ENCODE data around the gene ZNF319. TPM values are rescaled to one million over a fixed set of nuclear protein-coding genes. Genes with fewer than 3 reads are reported as not detected.

Gene ZNF319
- total and polyA plus RNA-seq, 2 of the 13 experiments (the other 11 are each of a cell fraction or from before 2014, with no cell fraction given), result 2.4 to 3.6 TPM

- TF ChIP-seq ZNF572 (CRISPR knock-in tag; IDR thresholded peaks at IDR 0.05), result 0 out of 2 replicates have a peak, but pooled peaks have one; percentile 51
- TF ChIP-seq, protein P1, sequence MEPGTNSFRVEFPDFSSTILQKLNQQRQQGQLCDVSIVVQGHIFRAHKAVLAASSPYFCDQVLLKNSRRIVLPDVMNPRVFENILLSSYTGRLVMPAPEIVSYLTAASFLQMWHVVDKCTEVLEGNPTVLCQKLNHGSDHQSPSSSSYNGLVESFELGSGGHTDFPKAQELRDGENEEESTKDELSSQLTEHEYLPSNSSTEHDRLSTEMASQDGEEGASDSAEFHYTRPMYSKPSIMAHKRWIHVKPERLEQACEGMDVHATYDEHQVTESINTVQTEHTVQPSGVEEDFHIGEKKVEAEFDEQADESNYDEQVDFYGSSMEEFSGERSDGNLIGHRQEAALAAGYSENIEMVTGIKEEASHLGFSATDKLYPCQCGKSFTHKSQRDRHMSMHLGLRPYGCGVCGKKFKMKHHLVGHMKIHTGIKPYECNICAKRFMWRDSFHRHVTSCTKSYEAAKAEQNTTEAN (CRISPR knock-in tag; conservative IDR thresholded peaks at IDR 0.05), result no peak
- TF ChIP-seq ERF (CRISPR knock-in tag; IDR thresholded peaks at IDR 0.05), result no peak
- TF ChIP-seq RXRA (CRISPR knock-in tag; IDR thresholded peaks at IDR 0.05), result no peak
- no peak for TF ChIP-seq PRMT3 (CRISPR knock-in tag; IDR thresholded peaks at IDR 0.05; ENCODE audit: borderline replicate concordance, low read depth)
- no peak for TF ChIP-seq ZNF264 (CRISPR knock-in tag; IDR thresholded peaks at IDR 0.05)
- no peak for TF ChIP-seq ZNF292 (CRISPR knock-in tag; IDR thresholded peaks at IDR 0.05; ENCODE audit: borderline replicate concordance, low read depth)
- TF ChIP-seq TSC22D2 (CRISPR knock-in tag; IDR thresholded peaks at IDR 0.05; ENCODE audit: borderline replicate concordance), result no peak
- TF ChIP-seq JUN (CRISPR knock-in tag; IDR thresholded peaks at IDR 0.05), result no peak
- TF ChIP-seq SETDB1 (CRISPR knock-in tag; IDR thresholded peaks at IDR 0.05; ENCODE audit: borderline replicate concordance), result no peak
- TF ChIP-seq ZNF687 (CRISPR knock-in tag; IDR thresholded peaks at IDR 0.05), result 0 out of 2 replicates have a peak, but pooled peaks have one; percentile 5
- TF ChIP-seq, protein P2, sequence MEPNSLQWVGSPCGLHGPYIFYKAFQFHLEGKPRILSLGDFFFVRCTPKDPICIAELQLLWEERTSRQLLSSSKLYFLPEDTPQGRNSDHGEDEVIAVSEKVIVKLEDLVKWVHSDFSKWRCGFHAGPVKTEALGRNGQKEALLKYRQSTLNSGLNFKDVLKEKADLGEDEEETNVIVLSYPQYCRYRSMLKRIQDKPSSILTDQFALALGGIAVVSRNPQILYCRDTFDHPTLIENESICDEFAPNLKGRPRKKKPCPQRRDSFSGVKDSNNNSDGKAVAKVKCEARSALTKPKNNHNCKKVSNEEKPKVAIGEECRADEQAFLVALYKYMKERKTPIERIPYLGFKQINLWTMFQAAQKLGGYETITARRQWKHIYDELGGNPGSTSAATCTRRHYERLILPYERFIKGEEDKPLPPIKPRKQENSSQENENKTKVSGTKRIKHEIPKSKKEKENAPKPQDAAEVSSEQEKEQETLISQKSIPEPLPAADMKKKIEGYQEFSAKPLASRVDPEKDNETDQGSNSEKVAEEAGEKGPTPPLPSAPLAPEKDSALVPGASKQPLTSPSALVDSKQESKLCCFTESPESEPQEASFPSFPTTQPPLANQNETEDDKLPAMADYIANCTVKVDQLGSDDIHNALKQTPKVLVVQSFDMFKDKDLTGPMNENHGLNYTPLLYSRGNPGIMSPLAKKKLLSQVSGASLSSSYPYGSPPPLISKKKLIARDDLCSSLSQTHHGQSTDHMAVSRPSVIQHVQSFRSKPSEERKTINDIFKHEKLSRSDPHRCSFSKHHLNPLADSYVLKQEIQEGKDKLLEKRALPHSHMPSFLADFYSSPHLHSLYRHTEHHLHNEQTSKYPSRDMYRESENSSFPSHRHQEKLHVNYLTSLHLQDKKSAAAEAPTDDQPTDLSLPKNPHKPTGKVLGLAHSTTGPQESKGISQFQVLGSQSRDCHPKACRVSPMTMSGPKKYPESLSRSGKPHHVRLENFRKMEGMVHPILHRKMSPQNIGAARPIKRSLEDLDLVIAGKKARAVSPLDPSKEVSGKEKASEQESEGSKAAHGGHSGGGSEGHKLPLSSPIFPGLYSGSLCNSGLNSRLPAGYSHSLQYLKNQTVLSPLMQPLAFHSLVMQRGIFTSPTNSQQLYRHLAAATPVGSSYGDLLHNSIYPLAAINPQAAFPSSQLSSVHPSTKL (CRISPR knock-in tag; IDR thresholded peaks at IDR 0.05), result 0 out of 2 replicates have a peak, but pooled peaks have one; percentile 19
- TF ChIP-seq JARID2 (CRISPR knock-in tag; IDR thresholded peaks at IDR 0.05; ENCODE audit: insufficient replicate concordance), result peak; percentile 44
- TF ChIP-seq ZNF577 (CRISPR knock-in tag; IDR thresholded peaks at IDR 0.05; ENCODE audit: borderline replicate concordance, low read depth), result no peak
- no peak for TF ChIP-seq RBM22 (optimal IDR thresholded peaks at IDR 0.05; ENCODE audit: low read length)
- no peak for TF ChIP-seq JUNB (CRISPR knock-in tag; IDR thresholded peaks at IDR 0.05; ENCODE audit: borderline replicate concordance)
- TF ChIP-seq ETV5 (CRISPR knock-in tag; IDR thresholded peaks at IDR 0.05; ENCODE audit: borderline replicate concordance), result 0 out of 2 replicates have a peak, but pooled peaks have one; percentile 10
- TF ChIP-seq BRCA1 (CRISPR knock-in tag; IDR thresholded peaks at IDR 0.05), result no peak
- TF ChIP-seq, protein P3, sequence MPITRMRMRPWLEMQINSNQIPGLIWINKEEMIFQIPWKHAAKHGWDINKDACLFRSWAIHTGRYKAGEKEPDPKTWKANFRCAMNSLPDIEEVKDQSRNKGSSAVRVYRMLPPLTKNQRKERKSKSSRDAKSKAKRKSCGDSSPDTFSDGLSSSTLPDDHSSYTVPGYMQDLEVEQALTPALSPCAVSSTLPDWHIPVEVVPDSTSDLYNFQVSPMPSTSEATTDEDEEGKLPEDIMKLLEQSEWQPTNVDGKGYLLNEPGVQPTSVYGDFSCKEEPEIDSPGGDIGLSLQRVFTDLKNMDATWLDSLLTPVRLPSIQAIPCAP (CRISPR knock-in tag; IDR thresholded peaks at IDR 0.05; ENCODE audit: low read depth), result no peak
- TF ChIP-seq HOXA9 (CRISPR knock-in tag; IDR thresholded peaks at IDR 0.05; ENCODE audit: borderline replicate concordance), result no peak
Observed at GRCh38 chr16:57999366-57999970, 1.0 kb downstream of the ZNF319 start (continued).
